Measurements from ENCODE around the gene OGT.
"Not testable (repeated sequence)": the region's sequence is repeated elsewhere in the genome, so short reads cannot be mapped to it uniquely, and the experiment has no call there.

OGT gene

GRCh38 chrX:71579990-71580380 lies 47.1 kb downstream of the OGT start:
- in situ Hi-C loops (cut with HindIII; ENCODE audit: low sequenced_read_pairs), result no loop called here

DNA sequence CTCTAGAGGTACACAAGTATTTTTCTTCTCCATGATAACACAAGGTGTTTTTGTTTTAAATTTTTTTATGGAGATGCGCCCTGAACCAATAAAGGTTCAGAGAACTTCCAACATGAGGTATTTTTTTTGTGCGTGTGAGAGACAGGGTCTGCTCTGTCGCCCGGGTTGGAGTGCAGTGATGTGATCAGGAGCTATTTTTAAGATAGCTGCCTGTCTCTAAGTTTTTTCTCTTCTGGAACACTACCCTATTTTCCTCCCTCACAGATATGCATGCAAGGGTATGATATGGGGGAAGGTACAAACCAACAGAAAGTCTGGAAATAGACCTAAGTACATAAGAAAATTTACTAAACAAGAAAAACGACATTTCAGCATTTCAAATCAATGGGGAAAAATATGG lies 48.3 kb downstream of the OGT start:
- in situ Hi-C loops (cut with HindIII; ENCODE audit: low sequenced_read_pairs), result no loop called here

- in situ Hi-C loops (cut with HindIII; ENCODE audit: low sequenced_read_pairs), result no loop called here
Measured at GRCh38 chrX:71586929-71587328, 54.0 kb downstream of the OGT start.

DNA sequence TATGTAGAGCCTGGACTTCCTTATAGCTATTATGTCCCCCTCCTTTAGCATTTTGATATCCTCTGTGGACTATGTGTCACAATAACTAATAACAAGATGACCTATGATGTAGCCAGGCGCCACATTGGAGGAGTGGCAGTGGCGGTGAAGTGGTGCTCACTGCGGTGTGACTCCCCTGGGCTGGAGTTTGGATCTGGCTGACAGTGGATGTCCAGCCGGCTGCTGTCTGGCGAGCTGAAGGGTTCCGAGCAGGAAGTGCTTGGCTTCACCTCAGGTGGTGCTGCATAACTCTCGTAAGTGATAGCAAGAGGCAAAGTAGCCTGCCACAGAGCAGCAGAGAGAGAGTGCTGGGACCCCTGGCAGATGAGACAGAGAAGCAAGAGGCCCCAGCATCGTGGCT lies 60.3 kb downstream of the OGT start:
- in situ Hi-C loops (cut with HindIII; ENCODE audit: low sequenced_read_pairs), result not testable (repeated sequence)

DNA sequence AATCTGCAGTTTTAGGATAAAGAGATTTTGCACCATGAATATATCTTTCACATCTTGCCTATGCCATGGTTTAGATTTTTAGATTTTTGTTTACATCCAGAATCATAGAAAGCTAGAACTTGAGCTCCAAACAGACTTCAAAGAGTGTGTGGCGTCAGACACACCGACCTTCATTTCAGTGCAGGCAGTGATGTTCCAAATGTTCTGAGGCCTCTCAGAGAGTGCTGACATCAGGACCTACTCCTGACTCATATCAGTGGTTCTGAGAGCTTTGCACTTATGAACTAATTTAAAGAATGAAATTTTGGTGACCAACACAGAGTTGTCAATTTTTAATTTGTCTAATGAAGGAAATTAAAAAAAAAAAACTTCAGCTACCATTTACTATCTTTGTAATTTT lies 67.1 kb downstream of the OGT start:
- in situ Hi-C loops (cut with HindIII; ENCODE audit: low sequenced_read_pairs), result no loop called here

GRCh38 chrX:71603618-71604017 lies 70.7 kb downstream of the OGT start:
- in situ Hi-C loops (cut with HindIII; ENCODE audit: low sequenced_read_pairs), result no loop called here

DNA sequence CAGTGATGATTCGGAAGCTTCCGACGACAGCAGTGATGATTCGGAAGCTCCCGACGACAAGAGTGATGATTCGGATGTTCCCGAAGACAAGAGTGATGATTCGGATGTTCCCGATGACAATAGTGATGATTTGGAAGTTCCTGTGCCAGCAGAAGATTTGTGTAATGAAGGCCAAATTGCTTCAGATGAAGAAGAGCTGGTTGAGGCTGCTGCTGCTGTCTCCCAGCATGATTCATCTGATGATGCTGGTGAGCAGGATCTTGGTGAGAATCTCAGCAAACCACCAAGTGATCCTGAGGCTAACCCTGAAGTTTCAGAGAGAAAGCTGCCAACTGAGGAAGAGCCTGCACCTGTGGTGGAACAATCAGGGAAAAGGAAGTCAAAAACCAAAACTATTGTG lies 71.2 kb downstream of the OGT start:
- in situ Hi-C loops (cut with HindIII; ENCODE audit: low sequenced_read_pairs), result no loop called here

DNA sequence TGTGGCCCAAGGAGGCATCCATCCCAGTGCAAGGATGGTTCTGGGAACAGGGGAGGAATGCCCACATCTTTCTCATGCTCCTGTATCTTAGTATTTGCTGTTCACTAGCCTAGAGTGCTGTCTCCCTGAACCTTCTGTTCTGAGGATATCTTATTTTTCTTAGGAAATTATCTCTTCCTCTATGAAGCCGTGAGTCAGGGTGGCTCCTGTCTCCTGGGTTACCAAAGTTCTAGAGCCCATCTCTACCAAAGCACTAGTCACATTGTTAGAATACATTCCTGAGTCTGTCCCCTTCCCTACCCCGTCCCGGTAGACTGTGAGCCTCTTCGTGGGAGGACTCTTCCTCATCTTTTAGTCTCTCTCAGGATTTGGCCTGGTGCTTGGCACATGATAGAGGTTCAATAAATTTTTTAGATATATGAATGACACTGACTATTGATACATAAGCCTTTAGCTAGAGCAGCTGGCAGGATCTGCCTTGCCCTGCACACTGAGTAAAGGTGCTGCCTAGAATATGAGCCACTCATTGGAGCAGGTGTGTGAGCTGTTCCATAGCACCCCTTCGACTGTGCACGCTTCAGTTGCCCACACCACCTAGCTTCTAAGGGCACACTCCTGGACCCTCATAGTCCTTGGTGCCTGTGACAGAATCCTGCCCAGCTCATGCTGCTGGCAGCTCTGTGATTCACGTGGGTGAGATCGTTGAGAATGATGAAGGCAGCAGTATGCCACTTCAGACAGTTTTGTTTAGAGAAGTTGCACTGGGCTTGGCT lies 72.1 kb downstream of the OGT start:
- in situ Hi-C loops (cut with HindIII; ENCODE audit: low sequenced_read_pairs), result no loop called here

- in situ Hi-C loops (cut with HindIII; ENCODE audit: low sequenced_read_pairs), result no loop called here
Measured at GRCh38 chrX:71606536-71607216, 73.8 kb downstream of the OGT start.

GRCh38 chrX:71607488-71607887 lies 74.6 kb downstream of the OGT start:
- in situ Hi-C loops (cut with HindIII; ENCODE audit: low sequenced_read_pairs), result no loop called here

DNA sequence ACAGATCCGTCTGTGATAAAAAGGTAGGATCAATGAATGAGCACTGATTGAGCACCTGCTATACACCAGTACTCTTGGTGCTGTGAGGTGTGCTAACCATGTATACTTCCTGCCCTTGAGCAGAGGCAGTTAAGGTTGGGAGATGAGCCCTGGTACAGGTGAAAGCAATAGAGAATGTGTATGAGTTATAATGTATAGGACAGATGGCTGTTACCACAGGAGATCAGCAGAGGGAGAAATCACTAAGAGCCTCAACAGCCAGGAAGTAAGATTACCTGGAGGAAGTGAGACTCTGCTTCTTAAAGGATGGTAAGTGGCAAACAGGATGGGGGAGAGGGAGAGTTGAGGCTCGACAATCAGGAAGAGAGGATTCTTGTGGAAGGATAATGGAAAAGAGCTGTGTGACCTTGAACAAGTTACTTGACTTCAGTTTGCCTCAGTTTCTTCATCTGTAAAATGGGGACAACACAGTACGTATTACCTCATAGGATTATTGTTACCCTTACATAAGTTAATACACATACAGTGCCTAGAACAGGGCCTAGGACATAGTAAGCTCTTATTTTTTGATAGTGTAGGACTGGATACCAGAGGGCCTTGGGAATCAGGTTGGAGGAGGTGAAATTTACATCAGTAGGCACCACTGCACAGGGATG lies 76.3 kb downstream of the OGT start:
- in situ Hi-C loops (cut with HindIII; ENCODE audit: low sequenced_read_pairs), result no loop called here

DNA sequence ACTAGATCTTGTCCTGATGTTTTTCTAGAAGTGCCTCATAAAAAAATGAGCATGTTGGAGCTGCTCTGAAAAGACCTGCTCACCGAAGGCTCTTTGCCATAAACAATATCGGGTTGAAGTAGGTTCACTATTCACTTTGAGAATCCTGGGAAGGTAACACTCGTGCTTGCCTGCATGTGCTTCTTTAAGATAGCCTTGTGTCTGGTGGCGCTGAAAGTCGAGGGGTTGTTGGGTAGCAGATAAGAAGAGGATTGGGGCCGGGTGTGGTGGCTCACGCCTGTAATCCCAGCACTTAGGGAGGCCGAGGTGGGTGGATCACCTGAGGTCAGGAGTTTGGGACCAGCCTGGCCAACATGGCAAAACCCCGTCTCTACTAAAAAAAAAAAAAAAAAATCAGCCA lies 78.8 kb downstream of the OGT start:
- in situ Hi-C loops (cut with HindIII; ENCODE audit: low sequenced_read_pairs), result not testable (repeated sequence)

- in situ Hi-C loops (cut with HindIII; ENCODE audit: low sequenced_read_pairs), result no loop called here
Measured at GRCh38 chrX:71612256-71612655, 79.4 kb downstream of the OGT start.

- in situ Hi-C loops (cut with HindIII; ENCODE audit: low sequenced_read_pairs), result no loop called here
Measured at GRCh38 chrX:71615056-71615455, 82.2 kb downstream of the OGT start.

- in situ Hi-C loops (cut with HindIII; ENCODE audit: low sequenced_read_pairs), result no loop called here
Measured at GRCh38 chrX:71615954-71616353, 83.0 kb downstream of the OGT start.

DNA sequence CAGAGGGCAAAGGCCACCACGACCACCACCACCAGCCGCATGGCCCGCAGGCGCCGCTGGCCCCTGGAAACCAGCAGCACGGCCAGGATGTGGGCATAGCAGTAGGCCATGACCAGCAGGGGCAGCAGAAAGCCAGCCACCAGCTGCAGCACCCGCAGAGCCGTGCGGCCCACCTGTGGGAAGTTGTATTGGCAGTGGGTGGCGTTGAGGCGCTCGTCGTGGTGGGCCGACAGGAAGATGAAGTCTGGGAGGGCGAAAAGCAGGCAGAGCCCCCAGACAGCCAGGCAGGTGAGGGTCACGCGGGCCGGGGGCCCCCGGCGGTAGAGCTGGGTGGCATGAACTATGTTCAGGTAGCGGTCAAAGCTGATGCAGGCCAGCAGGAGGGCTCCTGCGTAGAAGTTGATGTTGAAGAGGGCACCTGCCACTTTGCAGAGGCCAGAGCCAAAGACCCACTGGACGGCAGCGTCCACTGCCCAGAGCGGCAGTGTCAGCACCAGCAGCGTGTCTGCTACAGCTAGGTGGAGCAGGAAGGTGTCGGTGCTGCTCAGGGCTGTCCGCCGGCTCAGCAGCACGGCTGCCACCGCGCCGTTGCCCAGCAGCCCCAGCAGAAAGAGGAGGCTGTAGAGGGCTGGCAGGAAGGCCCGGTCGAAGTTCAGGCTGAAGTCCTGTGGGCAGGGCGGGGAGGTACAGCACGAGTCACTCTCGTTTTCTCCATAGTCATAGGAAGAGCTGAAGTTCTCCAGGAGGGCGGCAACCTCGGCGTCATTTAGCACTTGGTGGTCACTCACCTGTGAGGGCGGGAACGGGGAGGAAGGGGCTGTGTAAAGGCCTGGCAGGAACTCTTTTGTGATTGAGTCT lies 84.0 kb downstream of the OGT start:
- in situ Hi-C loops (cut with HindIII; ENCODE audit: low sequenced_read_pairs), result no loop called here

DNA sequence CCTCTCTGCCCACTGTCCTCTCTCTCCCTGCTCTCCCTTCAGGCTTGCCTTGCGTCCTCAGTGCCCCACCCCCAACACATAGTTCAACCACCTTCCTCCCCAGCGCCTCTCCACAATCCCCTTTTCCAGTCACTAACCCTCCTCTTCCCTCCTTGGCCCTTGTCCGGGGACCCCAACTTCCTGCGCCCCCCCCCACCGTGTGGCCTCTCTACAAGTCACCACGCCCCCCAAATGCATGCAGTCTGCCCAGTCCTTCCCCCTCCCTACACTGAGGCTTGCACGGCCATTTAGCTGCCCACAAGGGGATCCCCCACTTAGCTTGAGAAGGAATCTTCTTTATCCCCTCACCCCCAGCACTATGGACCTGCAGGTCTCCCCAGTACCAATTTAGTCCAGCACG lies 84.8 kb downstream of the OGT start:
- in situ Hi-C loops (cut with HindIII; ENCODE audit: low sequenced_read_pairs), result no loop called here

GRCh38 chrX:71618303-71618721 lies 85.4 kb downstream of the OGT start, which contains the start of gene CXCR3:
CXCR3 (minus strand) TSS chrX:71618511; CDS start chrX:71618449, 62 bp downstream.
- in situ Hi-C loops (cut with HindIII; ENCODE audit: low sequenced_read_pairs), result no loop called here

DNA sequence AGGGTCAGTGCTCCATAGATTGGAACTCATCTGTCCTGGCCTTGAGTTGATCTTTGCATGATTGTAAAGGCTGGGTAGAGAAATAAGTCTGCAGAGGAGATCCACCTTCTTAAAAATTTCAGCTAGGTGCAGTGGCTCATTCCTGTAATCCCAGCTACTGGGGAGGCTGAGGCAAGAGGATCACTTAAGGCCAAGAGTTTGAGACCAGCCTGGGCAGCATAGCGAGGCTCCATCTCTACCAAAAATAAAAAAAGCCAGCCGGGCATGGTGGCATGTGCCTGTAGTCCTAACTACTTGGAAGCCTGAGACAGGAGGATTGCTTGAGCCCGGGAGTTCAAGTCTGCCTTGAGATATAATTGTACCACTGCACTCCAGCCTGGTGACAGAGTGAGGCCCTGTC lies 85.9 kb downstream of the OGT start:
- in situ Hi-C loops (cut with HindIII; ENCODE audit: low sequenced_read_pairs), result no loop called here

DNA sequence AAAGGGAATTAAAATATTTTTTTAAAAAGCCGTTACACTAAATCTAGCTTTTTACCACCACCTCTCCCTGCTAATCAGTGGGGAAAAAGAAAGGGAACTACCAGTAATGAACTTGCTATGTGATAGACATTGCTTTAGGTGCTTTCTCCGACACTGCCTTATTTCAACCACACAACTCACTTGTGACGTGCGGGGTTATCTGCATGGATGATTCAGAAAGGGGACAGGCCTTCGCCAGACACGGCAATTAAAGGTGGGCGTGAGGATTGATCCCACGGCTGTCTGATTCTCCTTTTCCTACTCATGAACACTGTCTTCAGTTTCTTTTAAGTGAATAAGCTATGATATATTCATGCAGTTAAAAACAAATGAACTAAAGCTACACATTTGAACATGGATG lies 86.3 kb downstream of the OGT start:
- in situ Hi-C loops (cut with HindIII; ENCODE audit: low sequenced_read_pairs), result no loop called here

GRCh38 chrX:71619986-71620385 lies 87.1 kb downstream of the OGT start:
- in situ Hi-C loops (cut with HindIII; ENCODE audit: low sequenced_read_pairs), result no loop called here

Data from DLD1 (cell line).